ENCODE results near the gene SORBS1. TPM values are rescaled to one million over a fixed set of nuclear protein-coding genes. Genes with fewer than 3 reads are reported as not detected.

The SORBS1 gene
- total and polyA plus RNA-seq, 4 donors, result 13.1 to 68.9 (median 44.0) TPM

GRCh38 chr10:95474228-95475002 lies 86.8 kb downstream of the SORBS1 start:
- H3K4me1 ChIP-seq (ENCODE audit: control insufficient read depth in 5 of 5, insufficient read depth in 5 of 5, low read length in 5 of 5), result peaks cover 12 to 52% (median 29%) of the 10 kb centered on the region in 5 donors
- 29 to 61% methylated on average over 7 of the region's 7 CpGs for WGBS, 2 donors
- no peaks in the 10 kb centered on the region for H3K36me3 ChIP-seq (ENCODE audit: control insufficient read depth in 4 of 4, insufficient read depth in 4 of 4, low read length in 4 of 4)
- no peak overlapping the region for H3K4me3 ChIP-seq
- no peaks in the 10 kb centered on the region for H3K9me3 ChIP-seq (ENCODE audit: control insufficient read depth in 4 of 4, insufficient read depth in 3 of 4, low read length in 3 of 4)
- ATAC-seq (ENCODE audit: insufficient read depth, low FRiP score) (peak; percentile 28), DNase-seq (peak in 2 of 3 donors; percentile 82 to 87)
- H3K27me3 ChIP-seq (ENCODE audit: control insufficient read depth in 3 of 3, insufficient read depth in 3 of 3, low read length in 2 of 3), result no peaks in the 10 kb centered on the region
- peak overlapping the region; percentile 87 to 89 for H3K27ac ChIP-seq (ENCODE audit: low read depth in 1 of 2, low read length in 1 of 2)
- no peak overlapping the region for H3K9ac ChIP-seq (ENCODE audit: insufficient read depth in 1 of 2, low read length in 2 of 2)
- no peak for TF ChIP-seq CTCF (IDR thresholded peaks at IDR 0.05; ENCODE audit: control extremely low read depth, extremely low read depth)

GRCh38 chr10:95472304-95473088 lies 88.7 kb downstream of the SORBS1 start:
- Histone ChIP-seq H3K27ac (ENCODE audit: low read depth in 1 of 2, low read length in 1 of 2) (peak overlapping the region in 1 of 2 donors; percentile 93), H3K9me3 (ENCODE audit: control insufficient read depth in 4 of 4, insufficient read depth in 3 of 4, low read length in 3 of 4) (no peaks in the 10 kb centered on the region)
- WGBS, 2 donors, result 86 to 91% methylated on average over 13 of the region's 13 CpGs

GRCh38 chr10:95469676-95470075 lies 91.5 kb downstream of the SORBS1 start:
- Histone ChIP-seq H3K36me3 (ENCODE audit: control insufficient read depth in 4 of 4, insufficient read depth in 4 of 4, low read length in 4 of 4) (no peaks in the 10 kb centered on the region), H3K4me3 (no peak overlapping the region), H3K4me1 (ENCODE audit: control insufficient read depth in 5 of 5, insufficient read depth in 5 of 5, low read length in 5 of 5) (peaks cover 6 to 26% (median 16%) of the 10 kb centered on the region in 5 donors), H3K27ac (ENCODE audit: low read depth in 1 of 2, low read length in 1 of 2) (peak overlapping the region; percentile 80 to 89), H3K9me3 (ENCODE audit: control insufficient read depth in 4 of 4, insufficient read depth in 3 of 4, low read length in 3 of 4) (no peaks in the 10 kb centered on the region), H3K9ac (ENCODE audit: insufficient read depth in 1 of 2, low read length in 2 of 2) (no peak overlapping the region), H3K27me3 (ENCODE audit: control insufficient read depth in 3 of 3, insufficient read depth in 3 of 3, low read length in 2 of 3) (no peaks in the 10 kb centered on the region)
- WGBS, 2 donors, result 71 to 84% methylated on average over 5 of the region's 5 CpGs
- no peak for TF ChIP-seq CTCF (IDR thresholded peaks at IDR 0.05; ENCODE audit: control extremely low read depth, extremely low read depth)
- DNase-seq, result no peak
- ATAC-seq (ENCODE audit: insufficient read depth, low FRiP score), result no peak

More at GRCh38 chr10:95472304-95473088, 88.7 kb downstream of the SORBS1 start:
- Histone ChIP-seq H3K9ac (ENCODE audit: insufficient read depth in 1 of 2, low read length in 2 of 2) (no peak overlapping the region), H3K36me3 (ENCODE audit: control insufficient read depth in 4 of 4, insufficient read depth in 4 of 4, low read length in 4 of 4) (no peaks in the 10 kb centered on the region), H3K27me3 (ENCODE audit: control insufficient read depth in 3 of 3, insufficient read depth in 3 of 3, low read length in 2 of 3) (no peaks in the 10 kb centered on the region), H3K4me1 (ENCODE audit: control insufficient read depth in 5 of 5, insufficient read depth in 5 of 5, low read length in 5 of 5) (peaks cover 12 to 46% (median 23%) of the 10 kb centered on the region in 5 donors), H3K4me3 (no peak overlapping the region)
- ATAC-seq (ENCODE audit: insufficient read depth, low FRiP score) (no peak), DNase-seq (no peak)
- TF ChIP-seq CTCF (IDR thresholded peaks at IDR 0.05; ENCODE audit: control extremely low read depth, extremely low read depth), result no peak

All from lung (tissue), 12 donors.